NCI-H187 (cell line): ENCODE measurements around the gene COL20A1.
A peak's percentile ranks its signal among the peaks of the same experiment; 100 is the strongest.

Source experiments
- DNase-seq, 2 experiments: peaks; one replicate each; lab custom pipeline; 2025; lab: John Stamatoyannopoulos, UW

COL20A1 gene

DNA sequence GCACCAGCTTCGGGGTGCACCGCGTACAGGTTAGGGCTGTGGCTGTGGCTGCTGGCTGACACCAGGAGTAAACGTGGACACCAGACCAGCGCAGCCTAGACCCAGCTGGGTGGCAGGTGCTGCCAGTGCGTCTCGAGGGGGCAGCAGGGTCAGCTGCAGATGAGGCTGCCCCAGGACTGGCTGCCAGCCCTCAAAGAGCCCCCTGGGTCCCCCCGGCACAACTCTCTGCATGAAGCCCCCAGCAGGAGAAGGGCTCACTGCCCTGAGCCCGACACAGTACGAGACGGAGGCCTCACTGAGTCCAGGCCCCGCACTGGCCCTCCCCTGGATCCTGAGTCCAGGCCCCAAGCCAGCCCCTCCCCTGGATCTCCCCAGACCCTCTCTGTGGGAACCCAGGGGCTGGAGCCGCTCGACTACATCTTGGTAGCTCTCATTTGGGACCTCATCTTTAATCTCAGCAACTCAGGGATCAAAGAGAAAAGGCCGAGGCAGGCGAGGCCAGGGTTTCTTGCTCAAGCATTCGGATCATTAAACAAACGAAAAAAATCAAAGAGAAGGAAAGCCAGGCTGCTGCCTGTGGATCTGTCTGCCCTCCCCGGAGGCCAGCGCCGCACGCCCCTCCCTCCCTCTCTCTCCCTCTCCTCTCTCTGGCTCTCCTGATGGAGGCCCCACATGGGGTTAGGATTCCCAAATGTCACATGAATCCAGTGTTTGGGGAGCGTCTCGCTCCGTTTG, 31.8 kb upstream of the COL20A1 start:
- DNase-seq = no peak

GRCh38 chr20:63261795-63262528, 31.0 kb upstream of the COL20A1 start:
- DNase-seq = no peak

- DNase-seq = no peak
Measured at GRCh38 chr20:63262836-63263235, 30.1 kb upstream of the COL20A1 start.

- DNase-seq = no peak
Measured at GRCh38 chr20:63264000-63264399, 29.0 kb upstream of the COL20A1 start.

DNA sequence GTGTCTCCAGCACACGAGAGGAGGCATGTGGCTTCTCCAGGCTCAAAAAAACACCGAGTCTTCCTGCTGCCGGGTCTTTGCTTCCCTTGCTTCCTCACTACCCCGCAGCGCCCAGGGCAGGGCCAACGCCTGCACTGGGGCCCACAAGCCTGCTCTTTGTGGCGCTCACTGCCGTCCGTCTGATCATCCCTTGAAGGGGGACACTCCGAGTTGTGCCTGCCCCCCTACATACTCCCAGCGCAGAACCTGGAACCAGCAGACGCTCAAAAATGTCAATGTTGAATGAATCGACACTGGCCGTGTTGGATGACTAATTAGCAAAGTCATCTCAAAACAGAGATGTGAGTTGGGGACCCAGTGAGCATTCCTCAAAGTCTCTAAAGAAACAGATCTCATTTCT, 28.5 kb upstream of the COL20A1 start:
- no peak for DNase-seq

GRCh38 chr20:63265891-63266515, 27.0 kb upstream of the COL20A1 start:
- DNase-seq = no peak

GRCh38 chr20:63267691-63268090, 25.3 kb upstream of the COL20A1 start:
- DNase-seq = no peak

GRCh38 chr20:63268256-63268655, 24.7 kb upstream of the COL20A1 start:
- no peak for DNase-seq

- DNase-seq = no peak
Measured at GRCh38 chr20:63268671-63269439, 24.1 kb upstream of the COL20A1 start.

GRCh38 chr20:63269724-63270123, 23.3 kb upstream of the COL20A1 start:
- DNase-seq = no peak

GRCh38 chr20:63270606-63271325, 22.2 kb upstream of the COL20A1 start:
- DNase-seq = no peak

GRCh38 chr20:63272105-63273058, 20.6 kb upstream of the COL20A1 start, which contains the start of gene ARFGAP1:
Gene ARFGAP1 (plus strand): TSS chr20:63272813. CDS start chr20:63275581, 2,768 bp downstream.
- DNase-seq = peak; percentile 44 to 86

- no peak for DNase-seq
Measured at GRCh38 chr20:63273059-63273579, 19.9 kb upstream of the COL20A1 start.

DNA sequence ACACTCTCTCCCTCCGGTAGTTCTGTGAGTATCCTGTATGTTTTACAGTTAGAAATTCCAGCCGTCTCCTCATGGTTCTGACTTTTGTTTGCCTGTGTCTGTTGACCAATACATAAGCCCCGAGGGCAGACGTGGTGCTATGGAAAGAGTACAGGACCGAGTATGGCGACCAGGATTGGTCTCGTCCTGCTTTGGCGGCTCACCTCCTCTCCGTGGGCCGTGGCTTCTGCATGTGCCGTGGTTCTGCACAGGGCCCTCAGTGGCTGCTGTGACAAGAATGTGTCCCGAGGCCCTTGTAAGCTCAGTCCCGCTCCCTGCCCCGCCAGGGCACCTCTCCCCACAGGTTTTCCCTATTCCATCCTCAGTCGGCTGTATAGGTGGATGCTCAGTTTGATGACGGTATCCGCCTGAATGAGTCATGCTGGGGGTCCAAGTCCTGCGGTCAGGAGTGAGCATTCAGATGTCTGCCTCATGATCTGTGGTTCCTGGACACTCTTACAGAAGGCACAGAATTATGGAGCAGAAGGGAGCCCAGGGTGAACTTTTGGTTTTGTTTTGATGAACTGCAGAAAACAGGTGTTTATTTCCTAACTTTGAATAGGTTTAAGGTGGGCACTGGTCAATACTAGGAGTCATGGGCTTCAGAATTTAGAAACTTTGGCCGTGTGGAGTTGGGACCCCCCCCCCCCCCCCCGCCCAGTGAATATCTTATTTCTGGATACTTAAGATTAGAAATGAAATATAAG, 19.2 kb upstream of the COL20A1 start:
- no peak for DNase-seq

GRCh38 chr20:63274381-63275228, 18.4 kb upstream of the COL20A1 start:
- no peak for DNase-seq

GRCh38 chr20:63275825-63276224, 17.2 kb upstream of the COL20A1 start:
- no peak for DNase-seq

DNA sequence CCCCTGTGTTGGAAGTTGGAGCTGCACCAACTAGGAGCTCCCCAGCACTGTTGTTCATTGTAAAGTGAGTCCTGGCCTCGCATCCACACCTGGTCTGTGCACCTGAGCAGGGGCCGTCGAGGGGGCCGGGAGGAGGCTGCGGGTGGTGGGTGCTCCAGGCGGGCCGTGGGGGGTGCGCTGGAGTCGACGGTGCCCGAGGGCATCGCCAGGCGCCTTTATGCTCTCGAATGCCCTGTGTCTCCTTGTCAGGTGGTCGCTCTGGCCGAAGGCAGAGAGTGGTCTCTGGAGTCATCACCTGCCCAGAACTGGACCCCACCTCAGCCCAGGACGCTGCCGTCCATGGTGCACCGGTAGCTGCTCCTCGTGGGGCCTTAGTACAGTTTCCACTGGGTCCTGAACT, 16.0 kb upstream of the COL20A1 start:
- no peak for DNase-seq

DNA sequence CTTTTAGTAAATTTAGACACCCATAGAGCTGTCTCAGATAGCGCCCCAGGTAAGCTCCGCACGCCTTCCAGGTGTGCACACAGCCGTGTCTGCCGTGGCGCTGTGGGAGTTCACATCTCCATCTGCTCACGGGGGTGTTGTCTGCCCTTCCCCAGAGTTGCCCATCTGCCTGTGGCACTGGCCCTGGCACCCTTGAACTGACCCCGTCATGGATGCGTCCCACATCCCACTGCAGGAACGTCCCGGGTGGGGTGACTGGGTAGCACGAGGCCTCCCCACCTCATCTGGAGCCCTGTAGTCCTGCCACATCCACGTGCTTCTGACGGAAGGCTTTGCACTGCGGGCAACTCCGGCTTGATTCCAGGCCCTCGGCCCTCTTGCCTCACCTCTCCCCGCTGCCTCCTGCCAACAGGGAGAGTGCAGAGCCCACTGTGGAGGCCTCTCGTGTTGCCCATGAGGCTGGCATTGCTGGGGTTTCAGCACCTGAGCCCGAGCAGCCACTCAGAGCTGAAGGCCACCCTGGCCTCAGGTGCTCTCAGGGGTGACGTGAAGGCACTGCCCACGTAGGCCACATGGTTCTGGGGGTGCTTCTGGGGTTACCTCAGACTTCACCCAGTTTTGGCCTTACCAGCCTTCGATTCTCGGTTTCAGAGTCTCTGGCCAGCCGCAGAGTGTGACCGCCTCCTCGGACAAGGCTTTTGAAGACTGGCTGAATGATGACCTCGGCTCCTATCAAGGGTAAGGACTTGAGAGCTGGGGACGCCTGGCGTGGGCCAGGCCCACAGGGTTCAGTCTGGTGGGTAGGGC, 15.3 kb upstream of the COL20A1 start:
- no peak for DNase-seq
